OCI-LY1 (cell line): ENCODE data around the gene PLCB4.

Source experiments
- H2AFZ ChIP-seq: fragments of 200-600 bp; sonication (generic), shearing (Covaris generic); 2 replicates; pipeline ENCODE4 v1.6.0; 2014; ENCODE audit warnings: antibody characterized with exemption, mild to moderate bottlenecking, low read length
- H3F3A ChIP-seq: fragments of 200-600 bp; sonication (generic), shearing (Covaris generic); 2 replicates; pipeline ENCODE4 v1.6.0; 2014; ENCODE audit warnings: mild to moderate bottlenecking, antibody characterized with exemption, low read length, moderate library complexity; ENCODE audit not compliant: insufficient read depth
- H3K27ac ChIP-seq: fragments of 200-600 bp; sonication (generic); 2 replicates; pipeline ENCODE4 v1.5.1; 2014; ENCODE audit warnings: low read length, mixed run types, mild to moderate bottlenecking, low read depth; ENCODE audit not compliant: poor library complexity, severe bottlenecking
- H3K27me3 ChIP-seq: fragments of 200-600 bp; sonication (generic); 2 replicates; pipeline ENCODE4 v1.6.0; 2014; ENCODE audit warnings: antibody characterized with exemption, mild to moderate bottlenecking, low read length, moderate library complexity; ENCODE audit not compliant: insufficient read depth
- H3K36me3 ChIP-seq: fragments of 200-600 bp; sonication (generic); 2 replicates; pipeline ENCODE4 v1.6.1; 2014; ENCODE audit warnings: mild to moderate bottlenecking, antibody characterized with exemption, low read length, moderate library complexity, mixed read lengths; ENCODE audit not compliant: insufficient read depth
- H3K4me1 ChIP-seq: fragments of 200-600 bp; sonication (generic); 2 replicates; pipeline ENCODE4 v1.5.1; 2014; ENCODE audit warnings: mild to moderate bottlenecking, low read length, moderate library complexity; ENCODE audit not compliant: insufficient read depth, severe bottlenecking
- H3K4me2 ChIP-seq: fragments of 200-600 bp; sonication (generic), shearing (Covaris generic); 2 replicates; pipeline ENCODE4 v1.6.1; 2014; ENCODE audit warnings: low read length
- H3K4me3 ChIP-seq: fragments of 200-600 bp; sonication (generic); 2 replicates; pipeline ENCODE4 v1.5.1; 2014; ENCODE audit warnings: low read length, low read depth, mild to moderate bottlenecking, mixed read lengths; ENCODE audit not compliant: poor library complexity, severe bottlenecking
- H3K79me2 ChIP-seq: fragments of 200-600 bp; shearing (Covaris generic); 2 replicates; pipeline ENCODE4 v1.6.1; 2016; ENCODE audit warnings: mixed run types, low read length, mixed read lengths; ENCODE audit not compliant: insufficient read depth
- H3K9ac ChIP-seq: fragments of 200-600 bp; sonication (generic), shearing (Covaris generic); 2 replicates; pipeline ENCODE4 v1.6.1; 2014; ENCODE audit warnings: mild to moderate bottlenecking, low read length, mixed read lengths
- H3K9me2 ChIP-seq: fragments of 200-600 bp; sonication (generic), shearing (Covaris generic); 2 replicates; pipeline ENCODE4 v1.6.1; 2014; ENCODE audit warnings: low read depth, mild to moderate bottlenecking, low read length, mixed read lengths
- H3K9me3 ChIP-seq: fragments of 200-600 bp; shearing (Covaris generic); 2 replicates; pipeline ENCODE4 v1.6.1; 2014; ENCODE audit warnings: low read length, mixed read lengths
- H4K20me1 ChIP-seq: fragments of 200-600 bp; sonication (generic), shearing (Covaris generic); 2 replicates; pipeline ENCODE4 v1.6.0; 2016; ENCODE audit warnings: mild to moderate bottlenecking, low read length; ENCODE audit not compliant: insufficient read depth
- CTCF ChIP-seq: fragments of 200-600 bp; sonication (generic), shearing (Covaris generic); IDR thresholded peaks from 2 replicates; pipeline ENCODE4 v1.5.1; 2017; ENCODE audit warnings: mild to moderate bottlenecking, antibody characterized with exemption, low read length, moderate library complexity, mixed read lengths
- EZH2 ChIP-seq: fragments of 200-600 bp; sonication (generic), shearing (Covaris generic); IDR thresholded peaks from 2 replicates; pipeline ENCODE4 v1.8.0; 2017; ENCODE audit warnings: borderline replicate concordance, mixed run types, mild to moderate bottlenecking, antibody characterized with exemption, low read length, moderate library complexity, mixed read lengths

The PLCB4 gene

GRCh38 chr20:9256393-9256792, 187.5 kb downstream of the PLCB4 start:
- Histone ChIP-seq H3K4me2 (no peak overlapping the region), H3K9ac (no peak overlapping the region), H3K36me3 (no peaks in the 10 kb centered on the region), H4K20me1 (no peaks in the 10 kb centered on the region), H3K4me3 (no peak overlapping the region), H2AFZ (no peak overlapping the region), H3K27ac (no peak overlapping the region), H3K27me3 (no peaks in the 10 kb centered on the region), H3K9me2 (no peaks in the 10 kb centered on the region), H3K4me1 (no peaks in the 10 kb centered on the region), H3K9me3 (no peaks in the 10 kb centered on the region), H3F3A (no peaks in the 10 kb centered on the region), H3K79me2 (no peaks in the 10 kb centered on the region)
- TF ChIP-seq EZH2, result no peak
- no peak for TF ChIP-seq CTCF

- Histone ChIP-seq H3K79me2 (no peaks in the 10 kb centered on the region), H3K9me3 (no peaks in the 10 kb centered on the region), H3K4me1 (no peaks in the 10 kb centered on the region), H3K4me3 (no peak overlapping the region), H3F3A (no peaks in the 10 kb centered on the region), H2AFZ (no peak overlapping the region), H3K27ac (no peak overlapping the region), H3K36me3 (no peaks in the 10 kb centered on the region), H3K9me2 (no peaks in the 10 kb centered on the region), H3K4me2 (no peak overlapping the region), H3K9ac (no peak overlapping the region), H4K20me1 (no peaks in the 10 kb centered on the region), H3K27me3 (no peaks in the 10 kb centered on the region)
- TF ChIP-seq CTCF (no peak), EZH2 (no peak)
Observed at GRCh38 chr20:9258901-9259300, 190.0 kb downstream of the PLCB4 start.

GRCh38 chr20:9260027-9260426, 191.1 kb downstream of the PLCB4 start:
- H3K4me1 ChIP-seq, result no peaks in the 10 kb centered on the region
- H3K9ac ChIP-seq, result no peak overlapping the region
- no peaks in the 10 kb centered on the region for H4K20me1 ChIP-seq
- no peak overlapping the region for H2AFZ ChIP-seq
- no peaks in the 10 kb centered on the region for H3K36me3 ChIP-seq
- TF ChIP-seq CTCF (no peak), EZH2 (no peak)
- H3K79me2 ChIP-seq, result no peaks in the 10 kb centered on the region
- H3K4me3 ChIP-seq, result no peak overlapping the region
- H3K27me3 ChIP-seq, result no peaks in the 10 kb centered on the region
- H3F3A ChIP-seq, result no peaks in the 10 kb centered on the region
- no peaks in the 10 kb centered on the region for H3K9me2 ChIP-seq
- no peak overlapping the region for H3K27ac ChIP-seq
- no peak overlapping the region for H3K4me2 ChIP-seq
- H3K9me3 ChIP-seq, result no peaks in the 10 kb centered on the region
